Activated CD4-positive, CD25-positive, alpha-beta regulatory T cell treated with anti-CD3 and anti-CD28 coated beads, Interleukin-2, amount 50 U/mL, for 16 hours (primary cell): ENCODE data around the gene POLR2I.
"Not testable (repeated sequence)": the region's sequence is repeated elsewhere in the genome, so short reads cannot be mapped to it uniquely, and the experiment has no call there.

Experiments
- DNase-seq: peaks from one replicate; pipeline ENCODE4 v3.0.0-alpha.2; 2020; ENCODE audit warnings: low read depth, low spot score

The POLR2I gene

GRCh38 chr19:36134867-36135266 lies 20.2 kb upstream of the POLR2I start:
- not testable (repeated sequence) for DNase-seq

GRCh38 chr19:36131221-36131620 lies 16.5 kb upstream of the POLR2I start:
- DNase-seq: not testable (repeated sequence)

GRCh38 chr19:36128392-36128736 lies 13.7 kb upstream of the POLR2I start:
- DNase-seq: no peak

- DNase-seq: no peak
Measured at GRCh38 chr19:36125557-36125956, 10.9 kb upstream of the POLR2I start.

DNA sequence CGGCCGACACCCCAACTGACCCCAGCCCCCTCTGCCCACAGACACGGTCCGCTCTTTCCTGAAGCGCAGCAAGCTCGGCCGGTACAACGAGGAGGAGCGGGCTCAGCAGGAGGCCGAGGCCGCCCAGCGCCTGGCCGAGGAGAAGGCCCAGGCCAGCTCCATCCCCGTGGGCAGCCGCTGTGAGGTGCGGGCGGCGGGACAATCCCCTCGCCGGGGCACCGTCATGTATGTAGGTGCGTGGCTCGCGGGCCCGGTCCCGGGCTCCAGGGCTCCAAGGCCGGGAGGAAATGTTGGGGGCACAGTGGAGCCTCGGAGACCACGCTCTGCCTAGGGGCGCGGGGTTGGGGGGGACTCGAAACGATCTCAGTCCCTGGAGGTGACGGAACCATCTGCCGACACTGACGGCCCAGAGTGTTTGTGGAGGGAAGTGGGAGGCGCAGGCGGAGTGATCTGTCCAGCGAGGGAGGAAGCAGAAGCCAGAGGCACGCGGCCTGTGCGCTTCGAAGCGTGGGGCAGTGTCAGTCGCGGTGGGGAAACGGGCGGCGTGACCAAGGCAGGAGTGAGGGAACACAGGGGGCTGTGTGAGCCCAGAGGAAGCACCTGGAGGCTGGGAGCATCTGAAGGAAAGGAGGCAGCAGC lies 6.9 kb upstream of the POLR2I start:
- DNase-seq: no peak

DNA sequence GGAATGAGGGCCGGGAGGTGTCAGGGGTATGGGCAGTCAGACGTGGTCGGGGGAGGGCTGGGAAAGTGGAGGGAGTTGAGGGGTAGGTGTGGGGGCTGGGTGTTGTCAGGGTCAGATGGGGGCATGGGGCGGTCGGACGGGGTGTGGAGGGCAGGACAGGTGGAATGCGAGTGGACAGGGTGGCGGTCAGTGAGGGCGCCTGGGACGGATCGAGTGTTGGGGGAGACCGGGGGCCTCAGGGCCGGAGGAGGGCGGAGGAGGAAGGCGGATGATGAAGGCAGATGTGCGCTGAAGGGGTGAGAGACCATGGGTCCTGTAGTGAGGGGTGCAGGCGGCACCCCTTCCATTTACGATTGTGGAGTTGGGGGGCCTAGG lies 6.3 kb upstream of the POLR2I start:
- no peak for DNase-seq

GRCh38 chr19:36120092-36120983 lies 5.7 kb upstream of the POLR2I start:
- DNase-seq: no peak

GRCh38 chr19:36116344-36116637 lies 1.6 kb upstream of the POLR2I start:
- no peak for DNase-seq

- peak; percentile 77 for DNase-seq
Measured at GRCh38 chr19:36115453-36116343, 1.0 kb upstream of the POLR2I start, which contains the start of gene TBCB. TSS of gene TBCB (plus strand) at chr19:36115468. CDS start at chr19:36115561, 93 bp downstream.

GRCh38 chr19:36113894-36114720 lies 568 bp downstream of the POLR2I start:
- no peak for DNase-seq

- no peak for DNase-seq
Measured at GRCh38 chr19:36113425-36113824, 1.2 kb downstream of the POLR2I start.

DNA sequence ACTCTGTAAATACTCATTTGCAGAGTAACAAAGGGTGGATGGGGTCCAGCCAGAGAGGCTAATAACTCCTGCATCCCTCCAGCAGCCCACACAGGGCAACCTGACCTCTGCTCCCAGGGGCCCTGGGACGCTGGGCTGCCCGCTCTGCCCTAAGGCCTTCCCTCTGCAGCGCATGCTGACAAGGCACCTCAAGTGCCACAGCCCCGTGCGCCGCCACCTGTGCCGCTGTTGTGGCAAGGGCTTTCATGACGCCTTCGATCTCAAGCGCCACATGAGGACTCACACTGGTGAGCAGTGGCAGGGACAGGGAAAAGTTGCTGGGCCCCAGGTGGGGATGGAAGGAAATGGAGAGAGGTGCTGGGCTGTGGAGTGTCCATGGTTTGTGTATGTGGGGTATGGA lies 2.0 kb downstream of the POLR2I start:
- DNase-seq: no peak

GRCh38 chr19:36111200-36111539 lies 3.5 kb downstream of the POLR2I start:
- no peak for DNase-seq

DNA sequence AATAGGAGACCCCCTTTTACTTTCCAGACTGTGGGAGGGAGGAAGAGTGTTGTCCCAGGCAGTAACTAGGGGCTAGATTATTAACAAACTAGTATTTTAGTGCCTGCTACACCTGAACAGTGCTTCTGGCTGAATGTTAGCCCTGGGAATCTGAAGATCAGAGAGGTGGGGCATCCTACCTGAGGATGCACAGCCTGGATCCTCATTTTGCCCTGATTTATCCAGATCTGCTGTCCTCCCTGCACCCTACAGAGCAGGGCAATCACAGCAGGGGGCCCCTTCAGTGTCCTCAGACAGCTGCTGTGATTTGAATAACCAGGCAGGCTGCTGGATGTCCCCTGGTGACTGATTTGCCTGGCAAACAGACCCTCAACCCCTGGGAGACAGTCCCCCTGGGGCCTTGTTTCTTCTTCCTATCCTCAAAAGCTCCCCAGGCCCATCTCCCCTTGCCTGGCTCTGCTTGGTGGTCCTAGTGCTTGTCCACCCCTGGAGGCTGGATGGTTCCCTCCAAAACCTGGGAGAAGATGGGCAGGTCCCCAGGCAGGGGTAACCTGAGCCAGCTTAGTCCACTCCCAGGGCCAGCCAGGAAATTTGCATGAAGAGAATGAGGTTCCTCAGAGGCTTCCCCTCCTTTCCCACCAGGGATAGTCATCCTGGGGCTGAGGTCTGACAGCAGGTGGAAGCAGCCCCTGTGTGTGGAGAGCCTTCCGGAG lies 4.0 kb downstream of the POLR2I start, which contains the start of gene OVOL3:
Gene OVOL3 (plus strand): TSS at position 657 of the 713 bp plus-strand sequence. CDS start 60 bp downstream, outside the sequence.
- no peak for DNase-seq

DNA sequence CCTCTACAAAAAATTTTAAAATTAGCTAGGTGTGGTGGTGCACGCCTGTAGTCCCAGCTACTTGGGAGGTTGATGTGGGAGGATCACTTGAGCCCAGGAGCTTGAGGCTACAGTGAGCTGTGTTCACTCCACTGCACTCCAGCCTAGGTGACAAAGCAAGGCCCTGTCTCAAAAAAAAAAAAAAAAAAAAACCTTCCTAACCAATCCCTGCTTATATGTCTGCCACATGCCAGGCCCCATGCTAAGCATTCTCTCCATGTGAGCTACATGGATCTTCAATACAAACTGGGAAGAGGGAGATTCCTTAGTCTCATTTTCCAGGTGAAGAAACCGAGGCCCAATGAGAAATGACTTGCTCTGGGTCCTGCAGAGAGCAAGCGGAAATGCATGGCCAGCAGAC lies 6.0 kb downstream of the POLR2I start:
- no peak for DNase-seq

GRCh38 chr19:36106991-36107390 lies 7.7 kb downstream of the POLR2I start:
- DNase-seq: no peak

- DNase-seq: no peak
Measured at GRCh38 chr19:36106441-36106840, 8.2 kb downstream of the POLR2I start.

DNA sequence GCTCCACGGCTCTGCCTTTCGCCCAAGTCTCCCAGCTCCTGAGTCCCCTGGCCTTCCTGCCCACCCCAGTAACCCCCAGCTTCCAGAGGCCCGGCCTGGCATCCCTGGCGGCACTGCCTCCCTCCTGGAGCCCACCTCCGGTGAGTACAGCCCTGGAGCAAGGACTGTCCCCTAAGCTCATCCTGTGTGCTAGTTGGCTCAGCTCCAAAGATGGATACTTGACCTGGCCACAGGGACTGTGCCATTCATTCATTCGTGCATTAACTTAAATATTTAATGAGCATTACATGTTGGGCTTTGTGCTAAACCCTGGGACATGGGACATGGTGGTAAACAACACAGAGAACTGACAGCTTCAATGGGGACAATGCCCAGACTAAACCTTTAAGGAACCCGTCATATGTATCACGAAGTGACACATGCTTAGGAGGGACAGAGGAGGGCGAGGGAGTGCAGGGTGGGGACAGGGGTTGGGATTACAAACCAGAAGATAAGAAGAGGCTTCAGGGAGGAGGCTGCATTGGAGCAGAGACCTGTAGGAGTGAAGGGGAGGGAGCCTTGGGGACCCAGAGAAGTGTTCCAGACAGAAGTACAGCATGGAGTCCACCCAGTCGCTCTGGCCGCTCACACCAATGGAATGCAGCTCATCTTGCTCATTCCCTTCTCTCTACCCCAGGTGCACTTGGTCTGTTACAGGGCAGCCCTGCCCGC lies 10.7 kb downstream of the POLR2I start:
- no peak for DNase-seq

DNA sequence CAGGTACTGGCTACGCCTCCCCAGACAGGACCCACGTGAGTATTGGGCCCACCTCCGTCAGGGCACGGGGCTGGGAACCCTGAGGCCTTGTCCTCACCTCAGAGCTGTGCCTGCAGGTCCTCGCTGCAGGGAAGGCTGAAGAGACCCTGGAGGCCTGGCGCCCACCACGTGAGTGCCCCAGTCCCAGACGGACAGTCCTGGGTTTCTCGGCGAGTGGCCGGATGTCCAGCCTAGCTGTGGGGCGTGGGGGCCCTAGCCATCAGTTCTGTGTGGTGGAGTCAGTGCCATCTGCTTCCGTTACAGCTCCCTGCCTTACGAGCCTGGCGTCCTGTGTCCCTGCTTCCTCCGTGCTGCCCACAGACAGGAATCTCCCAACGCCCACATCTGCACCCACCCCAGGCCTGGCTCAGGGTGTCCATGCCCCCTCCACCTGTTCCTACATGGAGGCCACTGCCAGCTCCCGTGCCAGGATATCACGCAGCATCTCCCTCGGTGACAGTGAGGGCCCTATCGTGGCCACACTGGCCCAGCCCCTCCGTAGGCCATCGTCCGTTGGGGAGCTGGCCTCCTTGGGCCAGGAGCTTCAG lies 11.5 kb downstream of the POLR2I start:
- DNase-seq: no peak
